Natural killer cell (primary cell): Measurements from ENCODE around the gene ARHGAP24. TPM values are rescaled to one million over a fixed set of nuclear protein-coding genes. Genes with fewer than 3 reads are reported as not detected.

Experiments
- ATAC-seq, 3 donors: fragments of 150-1000 bp in 2 of 3; fragments of 200-7000 bp in 1 of 3; cut with Tn5 transposase; 1 replicate in 1 of 3; 2 replicates in 2 of 3; pipeline ENCODE4 v1.10.0; 2021; ENCODE audit warnings: mild to moderate bottlenecking in 2 of 3, moderate library complexity in 2 of 3
- DNase-seq, 2 donors: peaks; one replicate each; pipeline versions ENCODE4 v3.0.0 to v3.0.0-alpha.2; 2013 to 2021; ENCODE audit warnings: mixed read lengths in 1 of 2
- H3K27ac ChIP-seq: one replicate; pipeline ENCODE4 v1.5.1; 2013; ENCODE audit warnings: mild to moderate bottlenecking, low read length
- H3K27me3 ChIP-seq: one replicate; pipeline ENCODE4 v1.6.1; 2013; ENCODE audit warnings: low read length; ENCODE audit not compliant: control insufficient read depth, insufficient read depth
- H3K36me3 ChIP-seq: one replicate; pipeline ENCODE4 v1.6.1; 2013; ENCODE audit warnings: low read length; ENCODE audit not compliant: control insufficient read depth, insufficient read depth
- H3K4me1 ChIP-seq: one replicate; pipeline ENCODE4 v1.6.1; 2013; ENCODE audit warnings: low read length; ENCODE audit not compliant: control insufficient read depth, insufficient read depth
- H3K4me3 ChIP-seq: one replicate; pipeline ENCODE4 v1.5.1; 2013; ENCODE audit warnings: low read length
- H3K9me3 ChIP-seq: one replicate; pipeline ENCODE4 v1.6.1; 2013; ENCODE audit warnings: low read length; ENCODE audit not compliant: control insufficient read depth, insufficient read depth
- H3K27ac Mint-ChIP-seq, 2 donors: one replicate each; pipeline ENCODE4 v1.8.0; 2022; ENCODE audit warnings: mild to moderate bottlenecking in 2 of 2, mixed read lengths in 2 of 2, moderate library complexity in 1 of 2
- H3K27me3 Mint-ChIP-seq, 2 donors: one replicate each; pipeline ENCODE4 v1.8.0; 2022; ENCODE audit warnings: low read depth in 2 of 2, mixed read lengths in 2 of 2
- H3K36me3 Mint-ChIP-seq: one replicate; pipeline ENCODE4 v1.8.0; 2022; ENCODE audit warnings: mixed read lengths
- H3K4me1 Mint-ChIP-seq, 2 donors: one replicate each; pipeline ENCODE4 v1.8.0; 2022; ENCODE audit warnings: mixed read lengths in 2 of 2
- H3K4me3 Mint-ChIP-seq: one replicate; pipeline ENCODE4 v1.8.0; 2022; ENCODE audit warnings: mild to moderate bottlenecking, moderate library complexity, mixed read lengths
- H3K9me3 Mint-ChIP-seq, 2 donors: one replicate each; pipeline ENCODE4 v1.8.0; 2022; ENCODE audit warnings: mixed read lengths in 2 of 2
- WGBS: methylation state at CpG from one replicate; pipeline ENCODE4 v1.1.7; 2013; ENCODE audit warnings: missing lambda C conversion rate; ENCODE audit not compliant: insufficient coverage; 5-methylcytosine and 5-hydroxymethylcytosine counted together
- intact Hi-C: fragments of 100-400 bp; cut with micrococcal nuclease; formaldehyde crosslinking; loops from one replicate; pipeline ENCODE4 v1.14.2; 2022
- total RNA-seq, 4 donors: library from RNA; stranded (reverse); fragments of 120-200 nt in 1 of 4; gene quantifications; one replicate each; pipeline versions ENCODE4 v1.2.3 to v1.2.4, GENCODE V29; 2013 to 2022
- TF ChIP-seq, protein P1 (sequence below): fragments of 200-600 bp; IDR thresholded peaks from one replicate; pipeline ENCODE4 v1.8.0; 2022; ENCODE audit warnings: antibody characterized with exemption

The ARHGAP24 gene
- total RNA-seq, 3 donors from 2014 or later (not counting 1 experiment from before 2014, with no cell fraction given): 1.7 to 3.6 (median 1.7) TPM

DNA sequence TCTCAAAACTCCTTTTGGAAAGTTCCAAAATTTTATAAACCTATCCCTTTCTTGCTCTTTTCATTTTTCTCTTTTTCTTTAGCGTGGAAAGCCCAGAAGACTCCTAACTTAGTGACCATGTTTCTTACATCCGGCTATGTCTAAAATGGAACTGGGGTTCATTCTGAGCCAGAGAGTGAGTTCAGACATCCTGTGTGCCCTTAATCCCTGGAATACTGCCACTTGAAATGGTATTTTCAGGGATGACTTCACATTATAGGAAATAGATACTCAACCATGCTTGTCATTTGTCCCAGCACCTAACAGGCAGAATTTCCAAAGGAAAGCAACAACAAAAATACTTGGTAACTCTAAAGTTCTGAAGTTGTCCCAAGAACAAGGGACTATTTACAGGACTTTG is 379.6 kb downstream of the ARHGAP24 start:
- WGBS: 83% methylated on average over 2 of the region's 2 CpGs
- Mint-ChIP-seq H3K36me3 (no peaks in the 10 kb centered on the region), H3K27me3 (no peaks in the 10 kb centered on the region), H3K27ac (no peak overlapping the region), H3K9me3 (peaks cover 7 to 13% of the 10 kb centered on the region in 2 donors), H3K4me3 (no peak overlapping the region), H3K4me1 (no peaks in the 10 kb centered on the region)
- no peaks in the 10 kb centered on the region for H3K36me3 ChIP-seq
- TF ChIP-seq, protein P1, sequence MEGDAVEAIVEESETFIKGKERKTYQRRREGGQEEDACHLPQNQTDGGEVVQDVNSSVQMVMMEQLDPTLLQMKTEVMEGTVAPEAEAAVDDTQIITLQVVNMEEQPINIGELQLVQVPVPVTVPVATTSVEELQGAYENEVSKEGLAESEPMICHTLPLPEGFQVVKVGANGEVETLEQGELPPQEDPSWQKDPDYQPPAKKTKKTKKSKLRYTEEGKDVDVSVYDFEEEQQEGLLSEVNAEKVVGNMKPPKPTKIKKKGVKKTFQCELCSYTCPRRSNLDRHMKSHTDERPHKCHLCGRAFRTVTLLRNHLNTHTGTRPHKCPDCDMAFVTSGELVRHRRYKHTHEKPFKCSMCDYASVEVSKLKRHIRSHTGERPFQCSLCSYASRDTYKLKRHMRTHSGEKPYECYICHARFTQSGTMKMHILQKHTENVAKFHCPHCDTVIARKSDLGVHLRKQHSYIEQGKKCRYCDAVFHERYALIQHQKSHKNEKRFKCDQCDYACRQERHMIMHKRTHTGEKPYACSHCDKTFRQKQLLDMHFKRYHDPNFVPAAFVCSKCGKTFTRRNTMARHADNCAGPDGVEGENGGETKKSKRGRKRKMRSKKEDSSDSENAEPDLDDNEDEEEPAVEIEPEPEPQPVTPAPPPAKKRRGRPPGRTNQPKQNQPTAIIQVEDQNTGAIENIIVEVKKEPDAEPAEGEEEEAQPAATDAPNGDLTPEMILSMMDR: no peak
- no peaks in the 10 kb centered on the region for H3K4me1 ChIP-seq
- no peak overlapping the region for H3K27ac ChIP-seq
- intact Hi-C loops: no loop called here
- no peaks in the 10 kb centered on the region for H3K9me3 ChIP-seq
- DNase-seq (no peak), ATAC-seq (no peak)
- H3K27me3 ChIP-seq: no peaks in the 10 kb centered on the region
- H3K4me3 ChIP-seq: no peak overlapping the region

DNA sequence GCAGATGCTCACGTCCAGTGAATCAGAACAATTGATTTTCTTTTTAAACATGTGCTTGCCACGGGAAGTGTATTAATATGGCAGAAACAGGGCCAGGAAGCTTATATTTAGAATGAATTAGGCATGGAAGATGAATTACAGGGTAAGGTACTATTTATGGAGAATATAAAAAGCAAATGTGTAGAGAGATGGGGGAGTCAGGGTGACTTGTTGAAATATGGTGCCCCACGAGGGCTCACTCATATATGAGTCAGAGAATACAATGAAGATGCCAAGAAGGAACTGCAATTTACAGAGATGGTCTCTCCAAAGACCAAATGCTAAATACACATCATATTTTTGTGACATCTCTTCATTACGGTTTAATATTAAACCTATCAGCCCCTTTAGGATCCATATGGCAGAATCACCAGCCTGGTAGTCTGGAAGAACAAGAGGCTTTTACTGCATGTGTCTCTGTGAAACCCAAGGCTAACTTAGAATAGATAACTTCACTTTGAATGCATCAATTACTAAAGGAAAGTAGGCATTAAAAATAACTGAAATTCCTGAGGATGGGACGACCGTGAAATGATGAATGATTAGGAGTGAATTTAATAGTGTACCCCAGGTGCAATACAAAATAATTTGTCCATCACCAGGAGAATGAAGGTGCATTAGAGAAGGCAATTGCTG is 385.3 kb downstream of the ARHGAP24 start:
- TF ChIP-seq, protein P1: no peak
- WGBS: 76% methylated on average over 6 of the region's 6 CpGs
- no peaks in the 10 kb centered on the region for H3K27me3 Mint-ChIP-seq
- Histone ChIP-seq H3K9me3 (no peaks in the 10 kb centered on the region), H3K4me3 (no peak overlapping the region), H3K36me3 (no peaks in the 10 kb centered on the region), H3K4me1 (no peaks in the 10 kb centered on the region), H3K27me3 (no peaks in the 10 kb centered on the region), H3K27ac (no peak overlapping the region)
- DNase-seq (no peak), ATAC-seq (no peak)
- H3K4me3 Mint-ChIP-seq: no peak overlapping the region
- no peaks in the 10 kb centered on the region for H3K36me3 Mint-ChIP-seq
- intact Hi-C loops: no loop called here
- H3K9me3 Mint-ChIP-seq: peaks cover 3% of the 10 kb centered on the region in 2 donors
- H3K4me1 Mint-ChIP-seq: no peaks in the 10 kb centered on the region
- no peak overlapping the region for H3K27ac Mint-ChIP-seq

DNA sequence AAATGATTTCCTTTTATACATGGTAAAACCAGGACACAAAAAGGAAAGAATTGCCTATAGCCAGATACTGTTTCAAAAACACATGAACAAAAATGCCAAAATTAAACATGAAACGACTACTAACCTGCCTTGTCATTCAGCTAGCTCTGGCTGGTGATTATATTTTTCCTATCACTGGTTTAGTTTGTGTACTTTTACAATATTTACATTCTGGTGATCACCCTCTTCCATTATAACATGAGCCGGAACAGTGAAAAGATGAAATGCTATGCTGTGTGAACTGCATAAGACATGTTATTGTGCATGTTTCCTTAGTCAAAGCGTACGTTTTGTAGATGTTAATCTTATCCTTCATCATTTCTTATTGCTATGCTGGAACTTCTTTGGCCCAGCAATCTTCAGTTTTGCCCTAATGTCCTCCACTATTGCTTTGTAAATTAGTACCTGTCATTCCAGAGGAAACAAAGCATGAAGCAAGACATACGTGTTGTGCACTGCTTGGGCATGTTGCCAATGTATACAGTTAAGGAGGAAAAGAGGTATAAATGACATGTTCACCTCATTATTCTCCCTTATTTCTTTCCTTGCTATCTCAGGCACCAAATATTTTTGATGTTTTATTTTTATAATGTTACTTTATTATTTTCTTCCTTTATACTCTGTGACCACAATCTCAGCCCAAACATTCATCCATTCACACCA is 386.3 kb downstream of the ARHGAP24 start:
- Mint-ChIP-seq H3K36me3 (no peaks in the 10 kb centered on the region), H3K4me1 (no peaks in the 10 kb centered on the region), H3K27me3 (no peaks in the 10 kb centered on the region), H3K27ac (no peak overlapping the region), H3K9me3 (peaks cover 3% of the 10 kb centered on the region in 2 donors), H3K4me3 (no peak overlapping the region)
- no peaks in the 10 kb centered on the region for H3K36me3 ChIP-seq
- H3K4me1 ChIP-seq: no peaks in the 10 kb centered on the region
- no peak overlapping the region for H3K27ac ChIP-seq
- DNase-seq (no peak), ATAC-seq (no peak)
- TF ChIP-seq, protein P1: no peak
- H3K27me3 ChIP-seq: no peaks in the 10 kb centered on the region
- H3K9me3 ChIP-seq: no peaks in the 10 kb centered on the region
- no peak overlapping the region for H3K4me3 ChIP-seq
- WGBS: 93% methylated on average over 3 of the region's 5 CpGs
- intact Hi-C loops: no loop called here
